Measurements from ENCODE around the gene MTCH2.

DNA sequence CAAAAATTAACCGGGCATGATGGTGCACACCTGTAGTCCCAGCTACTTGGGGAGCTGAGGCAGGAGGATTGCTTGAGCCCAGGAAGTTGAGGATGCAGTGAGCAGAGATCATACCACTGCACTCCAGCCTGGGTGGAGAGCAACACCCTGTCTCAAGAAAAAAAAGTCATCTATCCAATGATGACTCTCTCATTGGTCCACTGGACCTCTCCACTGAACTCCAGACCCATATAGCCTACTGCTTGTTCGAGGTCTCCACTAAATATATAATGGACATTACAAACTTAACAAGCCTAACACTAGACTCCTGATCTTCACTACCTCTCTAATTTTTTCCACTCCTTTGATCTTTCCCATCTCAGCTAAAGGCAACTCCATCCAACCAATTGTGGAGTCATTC, 33.5 kb upstream of the MTCH2 start:
- TF ChIP-seq CTCF (IDR thresholded peaks at IDR 0.05), result no peak
- no peak for TF ChIP-seq TCF7L2 (IDR thresholded peaks at IDR 0.05; ENCODE audit: low read depth, low read length)
- TF ChIP-seq POLR2AphosphoS5 (IDR thresholded peaks at IDR 0.05; ENCODE audit: low read depth, low read length), result no peak

All from Panc1 (cell line).